CD4-positive, alpha-beta T cell treated with Interleukin-17A for 1 hour (primary cell): ENCODE measurements around the gene OPCML.

Experiments
- DNase-seq: peaks from one replicate; pipeline ENCODE4 v3.0.0-alpha.2; 2020

OPCML gene

DNA sequence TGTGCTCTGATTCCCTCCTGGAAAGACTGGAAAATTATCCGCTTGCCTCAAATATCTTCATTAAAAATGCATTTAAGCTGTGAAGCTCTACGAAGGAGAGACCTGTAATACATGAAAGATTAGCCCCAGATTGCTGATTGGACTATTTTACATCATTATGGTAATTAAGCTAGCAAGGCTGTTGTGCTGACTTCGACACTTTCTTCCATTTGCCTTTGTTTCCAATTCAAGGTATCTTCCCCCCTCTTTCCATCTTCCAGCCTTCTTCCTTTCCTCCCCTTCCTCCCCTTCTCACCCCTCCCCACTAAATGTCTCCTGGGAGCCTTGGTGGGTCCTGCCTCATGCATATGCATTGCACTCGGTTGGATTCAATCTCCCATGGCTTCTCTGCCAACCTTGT is 710.8 kb downstream of the OPCML start:
- DNase-seq: no peak

DNA sequence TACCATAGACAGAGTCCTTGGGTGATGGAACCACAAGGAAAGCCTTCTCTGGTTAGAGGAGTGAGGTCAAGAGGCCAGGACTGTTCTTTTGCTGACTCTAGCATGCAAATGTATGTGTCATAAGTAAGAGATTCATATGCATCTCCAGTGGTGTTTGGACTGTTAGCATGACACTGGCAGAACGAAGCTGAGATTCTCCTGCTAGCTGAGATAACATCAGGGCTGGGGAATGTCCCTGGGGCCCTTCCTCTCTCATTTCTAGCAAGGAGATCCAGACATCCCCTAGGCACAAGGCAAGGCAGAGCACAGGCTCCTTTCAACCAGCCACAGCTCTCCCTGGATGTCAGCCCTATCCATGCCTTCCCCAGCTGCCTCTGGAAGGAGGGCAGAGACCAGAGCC is 711.3 kb downstream of the OPCML start:
- no peak for DNase-seq

GRCh38 chr11:132818951-132819350 is 713.4 kb downstream of the OPCML start:
- no peak for DNase-seq

- no peak for DNase-seq
Observed at GRCh38 chr11:132817387-132817786, 714.9 kb downstream of the OPCML start.

- no peak for DNase-seq
Observed at GRCh38 chr11:132814410-132814809, 717.9 kb downstream of the OPCML start.

DNA sequence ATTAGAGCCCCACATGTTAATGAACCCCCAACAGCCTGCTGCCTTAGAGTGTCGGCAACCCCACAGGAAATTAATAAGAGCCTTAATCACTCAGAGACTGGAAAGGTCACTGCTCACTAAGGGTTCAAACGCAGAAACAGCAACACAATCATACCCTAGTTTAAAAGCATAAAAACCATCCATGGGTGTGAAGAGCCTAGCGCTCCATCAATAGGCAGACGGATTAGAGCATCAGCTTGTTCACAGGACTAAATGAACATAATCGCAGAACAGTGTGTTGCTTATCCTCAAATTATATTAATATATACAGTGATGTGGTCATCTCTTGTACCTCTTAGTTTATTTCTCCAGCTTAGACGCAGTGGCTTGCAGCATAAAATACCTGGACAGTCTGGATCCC is 720.7 kb downstream of the OPCML start:
- no peak for DNase-seq

- DNase-seq: no peak
Observed at GRCh38 chr11:132809070-132809469, 723.2 kb downstream of the OPCML start.

GRCh38 chr11:132804258-132804657 is 728.0 kb downstream of the OPCML start:
- DNase-seq: no peak

GRCh38 chr11:132803436-132803835 is 728.9 kb downstream of the OPCML start:
- DNase-seq: no peak

- no peak for DNase-seq
Observed at GRCh38 chr11:132802947-132803346, 729.4 kb downstream of the OPCML start.

- no peak for DNase-seq
Observed at GRCh38 chr11:132793831-132794230, 738.5 kb downstream of the OPCML start.

GRCh38 chr11:132792341-132793140 is 739.8 kb downstream of the OPCML start:
- DNase-seq: no peak

DNA sequence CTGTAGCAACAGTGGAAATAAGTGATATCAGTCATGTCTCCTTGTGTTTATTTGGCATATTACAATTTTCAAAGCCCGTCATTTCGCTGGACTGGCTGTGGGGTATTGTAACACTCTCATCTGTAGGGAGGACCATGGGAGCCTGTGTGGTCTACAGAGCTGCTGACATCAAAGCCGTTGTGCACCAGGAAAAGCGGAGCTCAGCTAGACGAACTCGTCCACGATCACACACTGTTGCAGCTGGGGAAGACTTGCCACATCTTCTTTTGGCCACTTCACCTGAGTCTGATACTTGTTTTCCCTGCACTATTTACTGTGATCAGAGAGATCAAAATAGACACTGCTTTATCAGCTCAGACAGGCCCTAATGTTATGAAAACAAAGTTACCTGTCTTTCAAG is 741.3 kb downstream of the OPCML start:
- DNase-seq: no peak

DNA sequence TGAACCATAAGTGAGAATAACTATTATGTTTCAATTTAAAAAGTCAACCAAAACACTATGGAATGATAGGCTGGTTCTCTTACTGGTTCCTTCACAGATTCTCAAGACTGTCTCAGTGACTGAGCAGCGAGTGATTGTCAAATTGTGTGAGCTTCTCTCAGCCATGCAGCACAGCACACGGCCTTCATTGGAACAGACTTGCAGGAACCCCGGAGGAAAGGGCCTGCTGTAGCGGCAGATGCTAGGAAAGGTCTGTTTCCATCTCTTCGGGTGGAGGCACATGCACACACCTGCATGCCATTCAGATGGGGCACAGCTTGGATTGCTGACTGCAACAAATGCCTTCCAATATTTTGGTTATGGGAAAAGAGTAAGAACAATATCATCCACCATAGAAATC is 741.8 kb downstream of the OPCML start:
- DNase-seq: no peak

DNA sequence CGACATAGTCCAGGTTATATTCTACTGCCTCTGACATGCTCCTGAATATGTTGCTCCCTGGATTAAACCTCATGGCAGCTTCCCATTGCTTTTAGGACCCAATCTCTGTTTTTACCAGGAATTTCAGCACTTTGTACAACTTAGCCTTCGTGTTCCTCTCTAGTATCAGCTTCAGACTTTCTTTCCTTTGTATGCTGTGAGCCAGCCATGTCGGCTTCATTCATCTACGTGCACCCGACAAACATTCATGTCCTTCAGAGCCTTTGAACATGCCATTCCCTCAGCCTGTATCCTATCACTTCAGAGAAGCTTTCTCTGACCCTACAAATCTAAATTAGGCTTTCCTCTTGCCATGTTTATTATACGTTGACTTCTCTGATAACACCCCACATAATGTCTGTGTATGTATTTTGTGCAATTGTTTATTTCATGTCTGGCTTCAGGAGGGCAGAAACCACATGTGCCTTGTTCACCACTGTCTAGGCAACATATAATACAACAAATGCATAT is 743.4 kb downstream of the OPCML start:
- DNase-seq: no peak

- DNase-seq: no peak
Observed at GRCh38 chr11:132785878-132786277, 746.4 kb downstream of the OPCML start.

GRCh38 chr11:132784441-132784840 is 747.9 kb downstream of the OPCML start:
- no peak for DNase-seq

DNA sequence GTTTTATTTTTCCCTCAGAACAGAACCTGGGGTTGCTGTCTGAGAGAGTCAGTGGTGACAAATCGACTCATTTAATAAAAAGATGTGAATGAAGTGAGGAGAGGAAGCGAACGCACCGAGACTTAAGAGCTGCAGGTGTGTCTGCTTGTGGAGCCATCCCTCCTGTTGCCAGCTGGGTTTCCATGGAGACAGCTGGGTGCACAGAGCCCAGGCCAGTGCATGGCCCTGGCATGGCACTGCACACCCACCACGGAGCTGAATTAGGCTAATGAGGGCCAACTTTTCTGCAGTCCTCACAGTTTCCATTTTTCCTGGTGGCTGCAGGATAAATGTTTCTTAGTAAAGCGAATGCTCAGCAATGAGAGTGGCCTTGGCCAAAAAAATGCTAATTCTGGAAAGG is 750.2 kb downstream of the OPCML start:
- DNase-seq: no peak

GRCh38 chr11:132780046-132780445 is 752.3 kb downstream of the OPCML start:
- no peak for DNase-seq

DNA sequence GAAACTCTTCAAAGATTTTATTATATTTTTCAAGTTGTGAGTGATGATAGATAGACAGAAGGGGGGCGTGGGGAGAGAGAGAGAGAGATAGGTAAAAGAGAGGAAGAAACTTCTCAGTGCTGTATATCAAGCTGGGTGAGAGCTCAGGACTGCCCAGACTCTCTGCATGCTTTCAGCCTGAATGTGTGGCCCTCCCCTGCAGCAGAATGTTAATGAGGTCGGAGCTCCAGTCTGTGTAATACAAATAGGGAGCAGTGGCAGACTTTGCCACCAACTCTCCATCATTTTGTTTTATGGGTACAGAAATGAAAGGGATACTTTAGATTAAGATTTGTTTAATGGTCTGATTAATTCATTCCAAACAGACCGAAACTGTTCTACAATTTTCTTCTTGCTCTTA is 752.8 kb downstream of the OPCML start:
- no peak for DNase-seq

- no peak for DNase-seq
Observed at GRCh38 chr11:132777067-132777975, 755.0 kb downstream of the OPCML start.

- no peak for DNase-seq
Observed at GRCh38 chr11:132773751-132774150, 758.5 kb downstream of the OPCML start.

GRCh38 chr11:132772703-132773545 is 759.4 kb downstream of the OPCML start:
- DNase-seq: no peak
